Stimulated activated CD8-positive, alpha-beta memory T cell treated with anti-CD3 and anti-CD28 coated beads, Interleukin-15, amount 100 ng/mL, for 48 hours (primary cell): ENCODE results near the gene AMIGO3.
A peak's percentile ranks its signal among the peaks of the same experiment; 100 is the strongest.
"Not testable (repeated sequence)": the region's sequence is repeated elsewhere in the genome, so short reads cannot be mapped to it uniquely, and the experiment has no call there.

ENCODE experiments used
- DNase-seq, 2 donors: peaks; one replicate each; pipeline ENCODE4 v3.0.0-alpha.2; 2020; ENCODE audit warnings: low read depth in 2 of 2

Gene AMIGO3

DNA sequence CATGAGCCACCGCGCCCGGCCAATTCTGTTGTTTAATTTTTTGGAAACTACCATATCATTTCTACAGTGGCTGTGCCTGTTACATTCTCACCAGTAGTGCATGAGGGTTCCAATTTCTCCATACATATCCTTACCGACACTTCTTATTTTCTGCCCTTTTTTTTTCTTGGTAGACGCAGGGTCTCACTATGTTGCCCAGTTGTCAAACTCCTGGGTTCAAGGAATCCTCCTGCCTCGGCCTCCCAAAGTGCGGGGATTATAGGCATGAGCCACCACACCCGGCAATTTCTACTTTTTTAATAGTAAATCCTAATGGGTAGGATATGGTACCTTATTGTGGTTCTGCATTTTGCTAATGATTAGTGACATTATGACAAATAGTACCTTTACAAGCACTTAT, 9.6 kb downstream of the AMIGO3 start:
- no peak for DNase-seq

DNA sequence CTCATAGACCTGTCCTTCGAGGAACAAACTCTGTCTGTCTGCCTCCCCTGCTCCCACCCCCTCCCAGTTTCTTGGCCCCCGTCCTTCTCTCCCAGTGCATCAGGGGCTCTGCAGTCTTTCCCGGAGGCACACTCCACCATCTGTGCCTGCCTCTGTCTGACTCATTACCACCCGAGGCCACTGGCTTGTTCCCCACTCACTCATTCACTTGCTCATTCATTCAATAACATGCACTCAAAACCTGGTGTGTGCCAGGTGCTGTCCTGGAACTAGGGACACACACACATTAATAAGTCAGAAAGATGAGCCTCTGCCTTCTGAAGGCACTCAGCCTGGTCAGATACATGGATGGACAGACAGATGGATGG, 12.4 kb downstream of the AMIGO3 start:
- DNase-seq = no peak

DNA sequence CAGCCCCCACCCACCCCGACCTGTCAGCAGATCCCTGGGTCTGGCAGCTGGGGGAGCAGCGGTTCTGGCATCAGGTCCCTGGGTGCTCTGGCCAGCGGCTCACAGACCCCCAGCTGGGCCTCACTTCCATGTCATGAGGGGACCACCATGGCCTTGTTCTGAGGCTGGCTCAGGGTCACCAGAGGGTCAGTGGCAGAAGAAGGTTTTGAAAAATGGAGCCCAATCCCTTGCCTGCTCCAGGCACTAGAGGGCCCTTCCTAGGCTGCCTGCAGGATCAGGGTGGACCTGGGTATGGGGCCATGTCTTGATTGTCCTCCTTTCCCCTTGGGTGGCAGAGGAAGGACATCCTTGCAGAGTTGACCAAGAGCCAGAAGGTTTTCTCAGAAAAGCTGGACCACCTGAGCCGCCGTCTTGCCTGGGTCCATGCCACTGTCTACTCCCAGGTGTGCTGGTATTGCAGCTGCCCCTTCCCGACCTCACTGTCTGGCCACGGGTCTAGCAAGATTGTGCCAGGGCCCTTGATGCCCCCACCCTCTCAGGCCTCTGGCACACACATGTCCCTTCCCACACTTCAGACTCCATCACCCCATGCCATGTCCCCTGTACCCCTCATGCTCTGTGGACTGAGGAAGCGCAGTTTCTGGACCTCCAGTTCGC, 12.9 kb downstream of the AMIGO3 start:
- no peak for DNase-seq

DNA sequence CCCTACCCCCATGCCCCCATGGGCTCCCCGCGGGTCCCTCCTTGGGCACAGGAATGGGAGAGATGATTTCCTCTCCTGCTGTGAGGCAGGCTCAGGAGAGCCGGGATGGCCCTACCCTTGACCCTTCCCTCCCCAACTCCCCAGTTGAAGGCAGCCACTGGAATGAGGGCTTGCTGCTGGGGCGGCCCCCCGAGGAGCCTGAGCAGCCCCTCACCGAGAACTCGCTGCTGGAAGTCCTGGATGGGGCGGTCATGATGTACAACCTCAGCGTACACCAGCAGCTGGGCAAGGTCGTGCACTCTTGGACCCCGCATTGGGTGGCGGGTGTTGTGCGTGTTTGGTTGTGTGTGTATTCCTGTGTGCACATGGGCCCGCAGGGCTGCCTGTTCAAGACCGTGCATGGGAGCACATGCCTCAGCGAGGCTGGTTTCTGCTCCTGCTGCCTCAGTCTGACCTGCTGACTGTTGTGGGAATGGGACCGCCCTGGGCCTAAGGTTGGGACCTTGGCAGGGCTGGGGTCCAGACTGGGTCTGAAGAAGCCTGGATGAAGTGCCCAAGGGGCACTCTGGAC, 14.0 kb downstream of the AMIGO3 start:
- DNase-seq = no peak

DNA sequence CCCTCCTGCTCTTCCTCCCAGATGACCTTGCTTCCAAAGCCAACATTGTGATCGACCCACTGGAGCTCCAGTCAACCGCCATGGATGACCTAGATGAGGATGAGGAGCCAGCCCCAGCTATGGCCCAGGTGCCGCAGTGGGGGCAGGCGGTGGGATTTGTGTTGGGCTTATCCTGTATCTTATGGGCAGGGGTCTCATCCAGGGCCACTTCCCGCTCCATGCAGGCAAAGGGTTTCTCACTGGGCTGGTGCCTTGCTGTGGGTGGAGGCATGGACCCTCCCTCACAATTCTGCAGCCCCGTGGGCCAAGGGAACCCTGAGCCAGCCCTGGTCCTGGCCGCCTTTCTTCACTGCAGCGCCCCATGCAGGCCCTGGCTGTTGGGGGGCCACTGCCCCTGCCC, 14.9 kb downstream of the AMIGO3 start:
- no peak for DNase-seq

DNA sequence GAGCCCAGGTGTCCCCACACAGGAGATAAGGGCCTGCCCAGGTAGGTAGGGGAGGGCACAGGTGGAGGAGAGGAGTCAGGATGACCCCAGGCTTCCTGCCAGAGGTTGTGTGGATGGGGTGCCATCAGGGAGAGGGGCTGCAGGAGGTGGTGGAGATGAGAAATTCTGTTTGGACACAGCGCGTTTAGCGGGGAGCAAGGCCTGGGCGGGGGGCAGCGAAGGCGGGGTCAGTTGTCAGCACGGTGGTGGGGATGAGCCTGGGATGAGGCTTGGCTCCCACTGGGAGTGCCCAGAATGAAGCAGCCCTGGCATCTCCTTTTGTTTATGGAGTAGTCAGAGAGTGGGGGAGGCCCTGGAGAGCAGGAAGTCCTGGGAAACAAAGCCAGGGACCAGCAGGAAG, 15.5 kb downstream of the AMIGO3 start:
- DNase-seq = no peak

DNA sequence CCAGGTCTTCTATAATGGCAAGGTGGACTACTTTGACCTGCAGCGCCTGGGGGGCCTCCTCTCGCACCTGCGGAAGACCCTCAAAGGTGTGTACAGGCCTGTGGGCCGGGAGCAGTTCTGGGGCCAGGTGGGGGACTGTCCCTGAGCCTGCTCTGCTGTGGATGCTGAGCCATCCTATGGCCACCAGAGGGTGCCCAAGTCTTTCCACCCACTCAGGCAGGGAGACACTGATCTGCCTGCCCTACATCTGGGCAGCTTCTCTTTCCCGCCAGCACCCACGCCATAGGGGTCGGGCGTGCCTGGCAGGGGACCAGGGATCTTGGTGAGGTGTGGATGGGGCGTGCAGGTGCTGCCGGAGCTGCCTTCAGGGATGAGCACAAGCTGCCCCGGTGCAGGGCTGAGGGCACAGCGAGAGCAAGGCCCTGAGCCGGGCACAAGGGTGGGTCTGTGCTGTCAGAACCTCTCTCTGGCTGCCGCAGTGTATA, 16.0 kb downstream of the AMIGO3 start:
- peak; percentile 38 to 42 for DNase-seq

DNA sequence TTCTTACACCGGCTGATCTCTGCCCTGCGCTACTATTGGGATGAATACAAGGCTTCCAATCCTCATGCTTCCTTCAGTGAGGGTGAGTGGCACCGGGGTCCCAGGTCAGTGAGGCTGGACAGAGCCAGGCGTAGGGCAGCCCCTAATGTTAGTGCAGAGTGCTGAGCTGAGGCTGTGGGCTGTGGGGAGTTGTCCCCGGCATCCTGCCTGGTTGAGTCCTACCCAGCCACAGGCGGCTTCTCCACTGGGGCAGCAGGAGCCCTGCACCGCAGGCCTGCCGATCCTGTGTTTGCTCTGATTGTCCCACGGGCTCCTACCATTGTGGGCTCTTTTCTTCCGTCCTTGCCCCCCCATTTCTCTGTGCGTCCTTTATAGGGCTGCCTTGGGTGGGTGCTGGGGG, 16.8 kb downstream of the AMIGO3 start:
- DNase-seq = no peak

DNA sequence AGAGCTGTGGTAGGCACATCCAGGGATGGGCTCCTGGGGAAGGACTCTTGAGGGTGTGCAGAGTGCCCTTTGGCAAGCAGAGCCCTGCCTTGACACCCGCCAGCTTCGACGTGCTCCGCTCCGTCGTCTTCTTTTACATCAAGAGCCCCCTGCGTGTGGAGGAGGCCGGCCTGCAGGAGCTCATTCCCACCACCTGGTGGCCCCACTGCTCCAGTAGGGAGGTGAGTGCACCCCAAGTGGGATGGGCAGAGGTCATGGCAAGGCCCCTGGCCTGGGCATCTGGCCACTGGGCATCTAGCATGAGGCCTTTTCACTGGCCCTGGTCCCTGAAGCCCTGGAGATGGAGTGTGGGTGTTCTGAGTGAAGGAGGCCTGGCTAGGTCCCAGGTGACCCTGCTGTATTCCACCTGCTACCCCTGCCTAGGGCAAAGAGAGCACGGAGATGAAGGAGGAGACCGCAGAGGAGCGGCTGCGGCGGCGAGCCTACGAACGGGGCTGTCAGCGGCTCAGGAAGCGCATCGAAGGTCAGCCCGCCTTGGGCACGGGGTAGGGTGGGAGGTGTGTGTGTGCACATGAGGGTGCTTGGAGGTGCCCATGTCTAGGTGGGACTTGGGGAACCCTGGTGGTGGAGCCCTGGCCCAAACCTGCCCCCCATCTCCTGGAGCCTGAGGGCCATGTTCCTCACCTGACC, 18.0 kb downstream of the AMIGO3 start:
- DNase-seq = no peak

DNA sequence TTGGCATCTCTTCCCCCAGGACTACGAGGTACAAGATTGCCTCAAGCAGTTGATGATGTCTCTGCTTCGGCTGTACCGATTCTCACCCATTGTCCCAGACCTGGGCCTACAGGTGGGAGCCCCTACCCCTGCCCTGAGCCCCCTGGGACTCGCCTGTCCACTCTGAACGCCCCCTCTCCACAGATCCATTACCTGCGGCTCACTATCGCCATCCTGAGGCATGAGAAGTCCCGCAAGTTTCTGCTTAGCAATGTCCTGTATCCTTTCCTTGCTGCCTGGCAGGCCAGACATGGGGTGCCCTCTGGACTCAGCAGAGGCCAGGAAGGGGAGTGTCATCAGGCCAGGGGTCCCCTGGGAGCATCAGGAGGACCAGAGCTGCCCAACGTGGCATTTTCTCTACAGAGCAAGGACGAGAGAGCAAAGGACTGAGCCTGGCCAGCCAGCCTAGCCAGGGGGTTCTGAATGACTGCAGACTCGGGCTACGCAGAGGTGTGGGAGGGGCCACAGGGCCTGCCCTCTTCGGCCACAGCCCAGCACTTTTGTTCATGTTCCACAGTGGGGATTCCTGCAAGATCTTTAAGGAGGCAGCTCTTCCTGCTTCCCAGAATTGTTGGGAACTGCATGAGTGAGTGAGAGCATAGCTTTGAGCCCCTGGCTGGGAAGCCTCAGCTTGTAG, 18.9 kb downstream of the AMIGO3 start:
- DNase-seq = no peak

DNA sequence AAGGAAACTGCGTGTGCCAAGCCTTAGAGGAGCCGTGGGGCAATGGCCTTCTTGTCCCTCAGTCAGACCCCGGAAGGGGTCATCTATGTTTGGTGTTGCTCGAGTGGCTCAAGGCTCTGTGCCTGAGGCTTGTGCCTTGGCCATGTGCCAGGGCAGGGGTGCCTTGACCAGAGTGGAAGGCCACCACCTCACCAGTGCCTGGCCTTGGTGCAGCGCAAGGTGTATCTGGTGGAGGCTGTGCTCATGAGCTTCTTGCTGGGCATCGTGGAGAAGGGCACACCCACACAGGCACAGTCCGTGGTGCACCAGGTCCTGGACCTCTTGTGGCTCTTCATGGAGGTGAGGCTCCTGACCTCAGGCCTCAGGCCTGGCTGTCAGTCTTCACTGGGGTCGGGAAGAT, 19.5 kb downstream of the AMIGO3 start:
- no peak for DNase-seq

DNA sequence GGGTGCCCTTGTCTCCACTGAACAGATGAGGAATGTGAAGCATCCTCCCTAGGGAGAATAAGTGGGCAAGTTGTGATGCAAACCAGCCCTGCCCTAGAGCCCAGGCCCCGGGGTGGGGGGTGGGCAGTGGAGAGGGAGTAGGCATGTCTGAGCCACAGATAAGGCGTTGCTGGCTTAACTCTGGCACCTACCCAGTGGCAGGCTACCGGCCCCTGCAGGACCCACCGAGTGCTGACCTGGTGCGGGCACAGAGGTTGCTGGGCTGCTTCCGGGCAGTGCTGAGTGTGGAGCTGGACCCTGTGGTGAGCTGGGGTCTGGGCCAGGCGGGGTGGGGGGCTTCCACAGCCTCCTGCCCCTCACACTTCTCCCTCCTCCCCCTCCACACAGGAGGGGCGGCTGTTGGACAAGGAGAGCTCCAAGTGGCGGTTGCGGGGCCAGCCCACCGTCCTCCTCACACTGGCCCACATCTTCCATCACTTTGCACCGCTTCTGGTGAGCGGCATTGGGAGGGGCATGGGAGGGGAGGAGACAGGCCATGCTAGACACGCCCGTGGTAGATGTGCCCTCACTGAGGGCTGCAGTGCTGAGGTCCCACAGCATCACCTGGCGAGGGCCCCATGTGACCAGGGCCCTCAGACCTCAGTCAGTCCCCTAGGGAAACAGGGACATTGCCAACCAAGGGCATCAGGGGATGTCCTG, 20.1 kb downstream of the AMIGO3 start:
- DNase-seq = no peak

DNA sequence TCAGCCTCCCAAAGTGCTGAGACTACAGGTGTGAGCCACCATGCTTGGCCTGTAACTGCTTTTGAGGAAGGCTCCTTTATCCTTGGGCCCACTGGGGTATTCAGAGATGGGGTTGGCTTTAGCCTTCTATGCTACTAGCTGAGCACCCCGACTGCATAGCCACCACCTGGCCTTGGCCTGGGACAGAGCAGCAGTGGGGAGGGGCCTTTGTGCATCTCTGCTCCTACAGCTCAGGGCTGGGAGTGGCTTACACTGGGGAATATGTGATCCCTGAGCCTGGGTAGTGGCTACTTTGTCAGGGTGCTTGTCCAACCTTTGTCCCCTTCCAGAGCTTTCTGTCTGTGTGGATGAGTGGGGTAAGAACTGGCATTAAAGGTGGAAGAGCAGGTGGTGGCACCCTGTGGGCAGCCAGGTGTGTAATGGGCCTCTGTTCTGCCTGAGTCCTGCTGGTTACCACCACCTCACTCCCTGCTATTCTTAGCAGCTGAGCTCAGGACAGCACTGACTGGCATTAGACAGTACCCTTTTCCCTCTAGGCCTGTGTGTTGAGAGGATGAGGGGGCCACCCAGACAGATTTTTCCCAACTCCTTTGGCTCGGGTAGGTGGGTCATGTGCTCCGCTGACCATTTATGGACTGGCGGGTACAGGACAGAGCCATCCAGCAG, 24.0 kb downstream of the AMIGO3 start:
- not testable (repeated sequence) for DNase-seq

DNA sequence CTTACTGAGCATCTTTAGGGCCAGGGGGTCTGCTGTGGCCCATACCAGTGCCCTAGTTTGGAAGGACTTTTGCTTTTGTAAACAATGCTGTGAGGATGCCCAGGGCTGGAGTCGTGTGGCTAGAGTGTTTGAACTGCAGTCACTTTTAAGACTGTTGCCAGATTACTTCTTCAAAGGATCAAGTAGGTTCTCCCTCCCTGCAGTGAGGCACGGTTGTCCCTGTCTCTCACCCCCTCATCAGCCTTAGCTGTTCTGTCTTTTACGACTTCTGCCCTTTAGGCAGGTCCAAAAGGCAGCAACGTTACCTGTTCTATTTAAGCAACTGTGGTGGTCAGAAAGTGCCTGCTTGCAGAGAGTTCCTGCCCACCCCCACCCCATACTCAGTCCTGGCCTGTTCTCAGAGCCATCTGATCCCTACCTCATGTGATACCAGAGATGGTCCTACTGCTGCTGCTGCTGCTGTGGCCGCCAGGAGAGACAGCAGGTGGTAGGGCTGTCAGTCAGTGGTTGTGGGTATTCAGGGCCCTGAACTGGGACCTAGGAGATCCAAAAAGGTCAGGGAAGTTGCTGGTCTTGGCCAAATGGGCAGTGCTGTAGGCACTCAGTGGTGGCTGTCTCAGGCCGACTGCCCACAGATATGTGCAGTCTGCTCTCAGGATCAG, 24.9 kb downstream of the AMIGO3 start:
- not testable (repeated sequence) for DNase-seq

DNA sequence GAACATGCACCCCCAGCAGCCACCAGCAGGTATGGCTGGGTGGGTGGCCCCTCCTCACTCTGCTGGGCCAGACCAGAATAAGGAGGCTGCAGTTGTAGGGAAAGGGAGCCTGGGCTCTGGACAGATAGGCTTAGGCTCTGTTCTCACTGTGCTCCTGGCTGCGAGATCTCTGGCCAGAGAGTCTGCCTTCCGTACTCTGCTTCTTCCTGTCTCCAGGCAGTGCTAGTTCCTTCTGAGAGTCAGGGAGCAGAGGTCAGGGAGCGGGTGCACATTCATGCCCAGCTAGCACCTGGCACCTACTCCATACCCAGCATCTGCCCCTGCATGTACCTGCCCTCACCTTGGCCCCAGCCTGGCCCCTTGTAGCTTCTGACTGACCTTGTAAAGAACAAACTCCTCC, 28.0 kb downstream of the AMIGO3 start:
- not testable (repeated sequence) for DNase-seq

DNA sequence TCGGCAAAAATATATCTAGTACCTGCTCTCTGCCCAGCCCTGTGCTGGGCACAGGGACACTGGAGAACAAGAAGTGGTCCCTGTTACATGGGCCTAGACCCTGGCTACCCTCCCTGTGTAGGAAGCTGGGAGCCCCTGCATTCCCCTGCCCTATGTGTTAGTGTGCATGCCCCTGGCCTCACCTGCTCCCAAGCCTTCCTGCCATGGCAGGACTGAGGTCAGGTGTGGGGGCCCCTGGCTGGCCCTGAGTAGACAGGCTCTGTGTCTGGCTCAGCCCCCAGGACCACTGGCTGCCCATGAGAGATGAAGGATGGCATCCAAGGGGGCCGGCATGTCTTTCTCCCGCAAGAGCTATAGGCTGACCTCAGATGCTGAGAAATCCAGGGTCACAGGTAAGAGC, 28.6 kb downstream of the AMIGO3 start:
- not testable (repeated sequence) for DNase-seq

DNA sequence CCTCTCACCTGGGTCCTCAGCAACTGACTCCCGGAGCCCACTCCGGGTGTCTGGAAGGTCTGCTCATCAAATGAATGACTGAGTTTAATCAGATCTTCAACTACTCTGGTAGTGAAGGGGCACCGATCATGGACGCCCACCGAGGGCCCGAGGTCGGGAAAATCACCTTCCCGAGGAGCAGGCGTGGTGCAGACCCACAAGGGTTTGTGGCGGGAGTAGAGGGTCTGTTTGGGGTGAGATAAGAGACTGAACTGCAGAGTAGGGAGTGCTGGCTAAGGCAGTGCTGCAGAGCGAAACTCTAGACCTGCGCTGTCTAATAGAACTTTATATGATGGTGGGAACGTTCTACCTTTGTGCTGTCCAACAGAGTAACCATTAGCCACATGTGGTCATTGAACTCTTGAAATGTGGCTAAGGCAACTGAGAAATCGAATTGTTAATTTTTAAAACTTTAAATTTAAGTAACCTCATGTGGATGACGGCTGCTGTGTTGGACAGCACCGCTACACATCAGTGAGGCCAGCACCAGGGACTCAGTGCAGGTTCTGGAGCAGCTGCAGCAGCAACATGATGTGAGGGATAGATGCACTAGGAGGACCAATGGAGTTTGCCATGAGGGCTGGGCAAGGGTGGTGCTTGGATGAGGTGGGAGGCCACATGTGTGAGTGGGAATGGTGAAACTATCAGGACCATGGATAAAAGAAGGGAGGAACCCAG, 29.4 kb downstream of the AMIGO3 start:
- DNase-seq = not testable (repeated sequence)

DNA sequence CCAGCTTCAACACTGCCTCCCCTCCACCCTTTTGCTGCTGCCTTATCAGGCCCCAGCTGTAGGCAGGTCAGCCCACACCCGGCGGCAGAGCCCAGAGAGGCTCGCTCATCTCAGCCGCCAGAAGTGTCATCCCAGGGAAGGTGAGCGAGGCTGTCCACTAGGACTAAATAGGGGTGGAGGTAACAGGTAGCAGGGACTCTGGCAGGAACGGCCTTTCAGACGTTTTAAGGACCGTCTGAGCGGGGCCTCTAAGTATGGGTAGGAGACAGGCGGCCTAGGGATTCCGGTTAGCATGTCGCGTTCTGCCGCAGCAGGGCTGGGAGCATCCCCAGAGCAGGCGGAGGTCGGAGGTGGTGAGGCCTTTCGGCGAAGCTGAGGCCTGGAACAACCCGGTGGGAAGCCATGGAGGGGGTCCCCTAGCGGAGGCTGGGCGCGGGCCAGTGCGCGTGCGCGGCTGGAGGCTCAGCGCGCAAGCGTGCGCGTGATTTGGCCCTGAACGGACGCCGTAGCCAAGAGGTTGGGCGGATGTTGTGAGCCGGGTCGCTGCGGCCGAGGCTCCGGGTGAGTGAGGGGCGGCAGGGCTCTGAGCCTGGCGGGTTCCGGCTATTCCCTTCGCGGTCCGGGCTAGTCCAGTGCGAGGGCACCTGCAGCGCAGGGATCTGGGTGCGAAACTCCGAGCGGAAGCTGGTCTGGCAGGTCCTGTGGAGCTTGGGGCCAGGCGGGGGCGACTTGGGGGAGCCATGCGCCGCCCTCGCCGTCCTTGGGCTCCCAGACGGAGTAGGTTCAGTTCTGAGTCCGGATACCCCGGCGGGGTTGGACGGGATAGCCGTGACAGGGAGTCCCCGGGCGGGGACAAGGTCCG, 30.2 kb downstream of the AMIGO3 start, which contains the start of the genes MST1 and RNF123:
TSS of gene MST1 (minus strand) at position 429 of the 862 bp plus-strand sequence. CDS start 783 bp downstream, outside the sequence.
TSS of gene RNF123 (plus strand) at position 512 of the 862 bp plus-strand sequence. CDS start 1,609 bp downstream, outside the sequence.
- DNase-seq = peak; percentile 85 to 89
